Stimulated activated CD8-positive, alpha-beta memory T cell treated with anti-CD3 and anti-CD28 coated beads, Interleukin-12 subunit alpha, Interleukin-12 subunit beta, amount 100 ng/mL, for 24 hours (primary cell): ENCODE measurements around the gene BABAM2.
"Not testable (repeated sequence)": the region's sequence is repeated elsewhere in the genome, so short reads cannot be mapped to it uniquely, and the experiment has no call there.

Experiments
- DNase-seq: peaks from one replicate; pipeline ENCODE4 v3.0.0-alpha.2; 2020; ENCODE audit errors: extremely low read depth

Gene BABAM2

DNA sequence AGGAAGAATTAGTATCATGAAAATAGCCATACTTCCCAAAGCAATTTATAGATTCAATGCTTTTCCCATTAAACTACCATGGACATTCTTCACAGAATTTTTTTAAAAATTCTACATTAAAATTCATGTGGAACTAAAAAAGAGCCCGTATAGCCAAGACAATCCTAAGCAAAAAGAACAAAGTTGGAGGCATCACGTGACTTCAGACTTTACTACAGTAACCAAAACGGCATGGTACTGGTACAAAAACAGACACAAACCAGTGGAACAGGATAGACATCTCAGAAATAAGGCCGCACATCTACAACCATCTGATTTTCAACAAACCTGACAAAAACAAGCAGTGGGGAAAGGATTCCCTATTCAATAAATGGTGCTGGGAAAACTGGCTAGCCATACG is 440.2 kb downstream of the BABAM2 start:
- not testable (repeated sequence) for DNase-seq

DNA sequence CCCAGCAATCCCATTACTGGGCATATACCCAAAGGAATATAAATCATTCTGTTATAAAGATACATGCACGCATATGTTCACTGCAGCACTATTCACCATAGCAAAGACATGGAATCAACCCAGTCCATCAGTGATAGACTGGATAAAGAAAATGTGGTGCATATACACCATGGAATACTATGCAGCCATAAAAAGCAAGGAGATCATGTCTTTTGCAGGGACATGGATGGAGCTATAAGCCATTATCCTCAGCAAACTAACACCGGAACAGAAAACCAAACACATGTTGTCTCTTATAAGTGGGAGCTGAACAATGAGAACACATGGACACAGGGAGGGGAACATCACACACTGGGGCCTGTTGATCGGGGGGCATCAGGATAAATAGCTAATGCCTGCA is 441.3 kb downstream of the BABAM2 start:
- not testable (repeated sequence) for DNase-seq

DNA sequence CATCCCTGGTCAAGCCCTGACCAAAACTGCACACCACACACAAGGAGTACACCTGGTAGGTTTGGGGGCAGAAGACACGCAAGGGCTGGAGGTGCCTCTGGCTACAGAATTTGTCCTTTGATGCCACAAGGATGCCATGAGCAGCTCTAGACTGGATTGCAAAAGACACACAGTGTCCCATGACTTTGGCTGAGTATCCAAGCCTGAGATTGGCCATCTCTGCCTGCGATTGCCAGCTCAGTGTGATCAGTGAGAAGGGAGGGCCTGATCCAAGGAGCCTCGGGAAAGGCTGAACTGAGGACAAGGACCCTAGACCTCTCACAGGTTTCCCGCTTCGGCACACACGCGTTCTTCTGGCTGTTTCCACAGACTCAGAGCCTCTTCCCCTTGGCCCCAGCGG is 442.2 kb downstream of the BABAM2 start:
- no peak for DNase-seq

DNA sequence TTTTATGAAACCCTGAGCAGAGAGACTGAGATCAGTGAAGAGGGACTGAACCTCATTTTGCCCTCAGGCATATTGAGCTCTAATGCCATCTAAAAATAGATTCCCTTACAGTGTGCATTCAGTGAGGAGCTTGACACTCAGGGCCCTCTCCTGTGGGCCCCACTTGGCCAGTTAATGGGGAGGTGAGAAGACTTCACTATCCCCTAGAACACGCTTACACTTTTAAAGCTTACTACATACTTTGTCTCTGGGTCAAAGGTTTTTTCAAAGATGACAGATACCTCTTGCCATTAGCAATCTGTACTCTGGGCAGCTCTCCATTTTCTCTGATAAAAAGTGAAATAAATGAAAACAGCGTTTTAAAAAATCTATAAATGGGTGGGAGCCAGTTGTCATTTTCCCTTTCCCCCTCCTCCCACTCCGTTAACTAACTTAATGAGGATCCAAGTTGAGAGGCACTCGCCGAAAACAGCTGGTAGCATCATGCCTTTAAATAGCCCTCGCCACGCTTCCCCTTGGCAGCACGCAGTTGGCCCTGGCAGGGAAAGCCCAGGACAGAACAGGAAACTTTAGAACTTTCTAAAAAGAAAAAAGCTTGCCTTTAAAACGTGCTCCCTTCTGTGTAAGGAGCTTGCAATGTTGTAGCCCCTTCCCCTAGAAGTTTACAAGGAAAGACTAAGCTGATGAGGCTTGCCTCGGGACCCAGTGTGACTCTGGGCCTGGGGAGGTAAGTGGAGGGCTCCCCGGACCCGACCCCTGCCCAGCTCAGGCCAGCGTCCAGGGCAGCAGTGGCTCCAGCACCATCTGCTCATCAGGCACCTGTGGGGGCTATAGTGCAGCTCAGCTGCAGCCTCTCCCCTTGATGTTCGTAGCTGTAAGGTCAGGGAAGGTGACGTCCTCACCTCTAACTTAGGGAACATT is 443.3 kb downstream of the BABAM2 start:
- DNase-seq: no peak

DNA sequence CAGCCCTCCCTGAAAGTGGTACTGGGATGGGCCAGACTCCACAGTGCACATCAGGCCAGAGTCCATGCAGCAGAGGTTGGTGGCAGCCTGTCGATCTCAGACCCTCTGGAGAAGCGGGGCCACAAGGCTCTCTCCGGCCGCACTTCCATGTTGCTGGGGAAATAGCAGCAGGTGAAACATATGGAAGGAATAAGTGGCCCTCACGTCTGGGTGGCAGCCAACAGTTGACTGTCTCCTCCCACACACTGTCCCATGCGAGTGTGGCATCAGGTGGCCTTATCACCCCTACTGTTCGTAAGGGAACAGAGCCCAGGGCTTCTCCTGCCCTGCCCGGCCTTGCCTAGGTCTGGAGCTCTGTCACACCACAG is 444.0 kb downstream of the BABAM2 start:
- no peak for DNase-seq

DNA sequence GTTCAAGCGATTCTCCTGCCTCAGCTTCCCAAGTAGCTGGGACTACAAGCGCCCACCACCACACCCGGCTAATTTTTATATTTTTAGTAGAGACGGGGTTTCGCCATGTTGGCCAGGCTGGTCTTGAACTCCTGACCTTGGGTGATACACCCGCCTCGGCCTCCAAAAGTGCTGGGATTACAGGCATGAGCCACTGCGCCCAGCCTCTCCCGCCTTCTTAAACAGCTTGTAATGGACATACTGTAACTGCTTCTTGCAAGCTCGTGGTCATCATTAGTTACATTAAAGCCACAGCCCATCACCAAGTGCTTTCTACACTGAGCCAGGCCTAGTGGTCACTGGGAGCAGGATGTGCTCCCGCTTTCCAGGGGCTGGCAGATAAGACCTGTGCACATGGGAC is 444.7 kb downstream of the BABAM2 start:
- not testable (repeated sequence) for DNase-seq

DNA sequence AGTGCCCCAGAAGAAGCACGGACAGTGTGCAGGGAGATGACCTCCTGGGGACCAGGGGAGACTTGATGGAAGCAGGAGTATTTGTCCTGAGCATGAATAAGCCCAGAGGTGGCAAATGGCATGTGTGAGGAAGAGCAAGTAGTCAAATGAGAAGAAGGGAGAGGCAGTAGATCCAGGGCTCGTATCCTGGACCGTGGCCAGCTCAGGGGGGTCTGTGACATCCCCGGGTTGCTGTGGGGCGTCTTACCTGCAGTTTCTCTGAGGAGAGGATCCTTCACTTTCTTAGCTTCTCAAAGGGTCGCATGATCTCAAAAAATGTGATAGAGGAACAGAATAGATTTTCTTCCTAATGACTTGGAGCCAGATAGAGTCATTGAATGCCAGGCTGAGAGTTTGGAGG is 445.1 kb downstream of the BABAM2 start:
- no peak for DNase-seq

DNA sequence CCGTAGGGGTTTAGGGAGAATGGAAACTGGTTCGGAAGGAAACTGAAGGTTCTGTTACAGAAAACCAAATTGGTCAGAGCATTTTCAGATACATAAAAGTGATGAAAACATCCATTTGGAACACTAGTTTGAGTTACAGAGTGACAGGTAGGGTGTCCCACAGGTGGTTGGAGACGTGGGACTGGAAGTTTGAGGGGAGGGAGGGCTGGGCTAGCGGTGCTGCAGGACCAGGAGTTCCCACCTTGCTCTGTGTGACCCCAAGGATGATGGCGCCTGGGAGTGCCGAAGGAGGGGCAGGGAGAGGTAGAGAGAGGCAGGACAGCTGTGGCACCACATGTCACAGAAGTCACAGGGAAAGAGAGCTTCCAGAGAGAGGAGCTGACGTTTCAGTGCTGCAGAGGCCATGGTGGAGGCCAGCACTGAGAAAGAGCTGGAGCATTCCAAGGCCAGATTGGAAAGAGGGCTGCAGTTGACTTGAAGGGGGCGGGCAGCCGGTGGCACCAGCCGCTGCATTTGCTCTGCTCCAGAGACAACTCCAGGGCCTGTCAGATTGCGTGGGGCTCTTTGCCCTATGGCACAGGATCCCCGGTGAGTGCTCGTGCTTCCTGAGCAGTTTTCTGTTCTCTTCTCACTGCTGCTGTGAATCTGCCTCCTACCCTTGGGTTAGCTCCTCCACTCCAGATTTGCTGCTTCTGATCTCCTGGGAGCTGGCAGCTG is 445.9 kb downstream of the BABAM2 start:
- DNase-seq: no peak

DNA sequence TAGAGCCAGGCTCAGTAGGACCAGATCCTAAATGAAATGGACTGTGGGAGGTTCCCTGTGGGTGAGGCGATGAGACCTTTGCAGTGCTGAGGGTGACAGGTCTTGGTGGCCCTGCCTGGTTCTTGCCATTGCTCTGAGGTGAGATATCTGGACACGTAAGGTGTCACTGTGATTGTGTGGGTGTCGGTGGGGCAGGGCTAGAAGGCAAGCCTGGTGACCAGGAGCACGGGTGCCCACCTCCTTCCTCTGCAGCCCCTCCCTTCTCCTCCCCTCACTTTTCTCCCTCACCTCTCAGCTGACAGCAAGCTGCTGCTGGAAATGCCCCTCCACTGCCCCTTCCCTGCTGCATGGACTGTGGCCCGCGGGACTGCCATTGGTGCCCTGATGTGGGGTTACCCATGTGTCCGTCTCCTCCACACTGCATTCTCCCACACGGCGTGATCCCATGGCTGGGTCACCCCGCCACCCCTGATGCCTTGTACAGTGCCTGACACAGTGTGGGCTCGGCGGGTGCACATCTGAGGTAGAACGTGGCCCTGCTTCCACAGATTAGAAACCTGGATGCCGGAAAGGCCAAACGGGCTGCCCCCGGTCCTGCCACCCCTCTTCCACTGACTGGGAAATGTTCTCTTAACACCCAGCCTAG is 446.6 kb downstream of the BABAM2 start:
- DNase-seq: no peak

DNA sequence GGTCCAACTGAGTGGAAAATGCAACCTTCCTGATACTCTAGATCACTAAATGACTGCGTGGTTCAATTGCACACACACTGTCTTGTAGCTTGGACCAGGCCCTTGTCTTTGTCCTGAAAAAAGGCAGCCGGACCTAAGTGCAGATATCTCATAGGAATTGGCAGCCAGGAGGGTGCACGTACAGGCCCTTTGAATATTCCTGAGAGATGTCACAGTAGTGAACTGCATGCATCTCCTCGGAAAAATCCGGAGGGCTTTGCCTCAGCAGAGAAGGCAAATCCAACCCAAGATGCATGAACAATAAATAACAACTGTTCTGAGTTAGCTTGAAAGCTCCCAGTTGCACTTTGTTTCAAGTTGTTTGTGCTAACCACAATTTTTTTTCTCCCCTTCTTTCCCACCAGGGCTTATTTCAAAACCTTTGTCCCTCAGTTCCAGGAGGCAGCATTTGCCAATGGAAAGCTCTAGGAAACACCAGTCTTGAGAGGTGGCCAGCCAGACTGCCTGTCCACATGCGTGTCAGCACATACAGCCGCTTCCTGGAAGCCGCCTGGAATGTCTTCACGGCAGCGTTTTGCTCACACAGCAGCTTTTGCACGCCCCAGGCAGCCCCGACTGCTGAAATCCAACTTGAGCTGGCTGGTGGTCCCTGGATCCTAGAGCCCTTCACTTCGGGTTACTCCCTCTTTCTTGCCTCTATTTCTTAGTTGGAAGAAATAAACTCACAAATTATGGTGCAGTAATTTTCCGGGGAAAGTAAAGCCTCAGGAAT is 447.7 kb downstream of the BABAM2 start:
- DNase-seq: no peak

DNA sequence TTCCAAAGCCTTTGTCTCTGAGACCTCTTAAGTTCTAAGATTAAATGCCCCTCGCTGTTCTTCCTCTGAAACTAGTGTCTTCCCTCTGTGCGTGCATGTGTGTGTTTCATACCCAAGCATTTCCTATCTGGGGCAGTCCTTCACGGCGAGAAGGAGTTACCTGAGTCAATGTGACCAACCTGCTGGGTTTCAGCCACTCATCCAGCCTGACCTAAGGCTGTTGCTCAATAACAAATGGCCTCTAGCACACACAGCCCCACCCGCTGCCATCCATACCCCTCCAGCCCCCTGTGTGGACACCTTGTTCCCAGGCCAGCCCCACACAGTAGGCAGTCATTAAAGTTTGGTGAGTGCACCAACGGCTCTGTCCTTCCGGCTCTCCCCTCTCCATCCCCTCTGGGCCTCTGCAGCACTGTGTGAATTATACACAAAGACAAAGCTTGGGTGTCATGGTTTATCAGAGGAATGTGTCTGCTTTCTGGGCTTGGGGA is 448.3 kb downstream of the BABAM2 start:
- no peak for DNase-seq

DNA sequence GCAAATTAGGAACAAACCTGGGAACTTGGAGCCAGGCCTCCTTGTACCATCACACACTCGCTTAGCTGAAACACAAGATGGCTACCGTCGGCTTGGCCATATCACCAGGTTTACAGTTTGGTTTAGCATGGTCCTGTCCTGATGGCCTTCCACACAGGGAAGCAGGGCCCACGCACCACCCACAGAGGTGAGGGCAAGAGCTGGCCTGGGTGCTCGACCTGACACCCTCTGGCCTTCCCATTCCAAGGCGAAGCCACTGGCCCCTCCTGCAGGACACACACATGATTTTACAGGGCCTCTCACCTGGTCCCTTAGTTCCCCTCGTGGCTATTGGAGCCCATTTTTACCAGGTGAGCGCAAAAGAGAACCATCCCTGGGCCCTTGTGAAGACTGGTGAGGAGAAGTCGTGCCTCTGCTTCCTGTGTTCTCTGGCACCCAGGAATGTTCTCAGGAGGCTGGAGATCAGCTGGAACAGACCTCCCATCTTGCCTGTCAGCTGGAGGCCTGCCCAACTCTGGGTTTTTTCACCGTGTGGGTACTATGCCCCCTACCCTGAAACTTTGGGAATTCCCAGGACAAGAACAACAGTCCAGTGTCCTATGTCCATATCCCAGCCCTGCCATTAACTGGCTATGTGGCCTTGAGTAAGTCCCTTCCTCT is 449.1 kb downstream of the BABAM2 start:
- no peak for DNase-seq

DNA sequence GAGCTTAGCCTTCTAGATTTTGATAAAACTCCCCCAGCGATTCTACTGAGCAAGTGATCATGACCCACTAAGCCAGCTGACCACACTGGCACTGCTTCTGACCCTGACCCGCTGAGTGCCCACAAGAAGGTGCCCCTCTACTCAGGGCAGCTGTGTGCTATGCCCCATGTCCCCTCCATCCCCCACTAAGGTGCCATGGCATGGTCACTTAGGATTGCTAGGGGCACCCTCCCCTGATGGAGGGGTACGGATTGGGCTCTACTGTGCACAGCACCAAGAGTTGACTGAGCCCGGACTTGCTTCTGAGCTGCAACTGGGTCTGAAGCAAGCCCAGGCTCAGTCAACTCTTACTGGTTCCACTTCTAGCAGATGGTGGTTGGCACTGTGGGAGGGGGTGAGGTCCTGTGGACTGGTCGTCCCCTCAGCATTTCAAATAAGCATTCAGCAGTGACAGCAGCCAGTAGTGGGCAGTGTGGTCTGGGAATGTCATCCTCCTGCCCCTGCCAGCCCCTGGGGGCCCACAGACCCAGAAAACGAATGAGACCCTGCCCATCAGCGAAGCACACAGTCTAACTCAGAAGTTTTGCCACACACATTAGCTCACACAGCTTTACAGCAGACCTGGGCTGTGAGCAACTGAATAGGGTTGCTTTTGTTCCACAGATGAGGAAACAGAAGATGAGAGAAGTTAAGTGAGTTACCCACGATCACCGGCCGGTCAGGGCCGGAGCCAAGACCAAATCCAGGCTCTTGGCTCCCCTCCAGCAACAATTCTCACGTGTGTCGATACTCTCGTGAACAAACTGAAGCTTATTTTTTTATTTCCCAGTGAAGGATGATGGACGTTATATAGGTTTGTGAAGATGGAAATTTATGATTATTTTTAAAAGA is 450.0 kb downstream of the BABAM2 start:
- DNase-seq: no peak

DNA sequence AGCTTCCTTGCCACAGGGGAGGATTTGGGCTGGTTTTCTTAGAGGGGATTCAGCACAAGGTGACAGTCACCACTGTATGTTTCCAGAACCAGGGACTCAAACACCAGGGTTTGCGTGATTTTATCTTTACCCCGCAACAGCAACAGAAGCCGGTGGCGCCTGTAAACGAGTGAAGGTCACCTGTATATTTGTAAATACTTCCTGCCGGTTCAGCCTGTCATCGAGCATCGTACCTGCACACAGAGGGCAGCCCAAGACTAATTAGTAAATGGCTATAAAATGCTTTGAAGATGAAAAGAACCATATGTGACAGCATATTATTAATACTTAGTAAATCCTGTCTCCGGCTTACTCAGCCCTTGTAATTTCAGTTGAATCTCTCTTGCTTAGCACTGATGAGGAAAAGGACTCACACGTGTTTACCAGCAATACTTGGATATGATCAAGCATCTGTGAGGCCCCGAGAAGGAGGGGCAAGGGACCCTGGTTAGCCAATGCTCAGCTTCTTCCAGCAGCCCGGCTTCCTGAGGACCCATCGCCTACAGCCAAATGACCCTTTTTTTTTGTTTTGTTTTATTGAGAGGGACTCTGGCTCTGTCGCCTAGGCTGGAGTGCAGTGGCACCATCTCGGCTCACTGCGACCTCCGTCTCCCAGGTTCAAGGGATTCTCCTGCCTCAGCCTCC is 450.8 kb downstream of the BABAM2 start:
- no peak for DNase-seq

DNA sequence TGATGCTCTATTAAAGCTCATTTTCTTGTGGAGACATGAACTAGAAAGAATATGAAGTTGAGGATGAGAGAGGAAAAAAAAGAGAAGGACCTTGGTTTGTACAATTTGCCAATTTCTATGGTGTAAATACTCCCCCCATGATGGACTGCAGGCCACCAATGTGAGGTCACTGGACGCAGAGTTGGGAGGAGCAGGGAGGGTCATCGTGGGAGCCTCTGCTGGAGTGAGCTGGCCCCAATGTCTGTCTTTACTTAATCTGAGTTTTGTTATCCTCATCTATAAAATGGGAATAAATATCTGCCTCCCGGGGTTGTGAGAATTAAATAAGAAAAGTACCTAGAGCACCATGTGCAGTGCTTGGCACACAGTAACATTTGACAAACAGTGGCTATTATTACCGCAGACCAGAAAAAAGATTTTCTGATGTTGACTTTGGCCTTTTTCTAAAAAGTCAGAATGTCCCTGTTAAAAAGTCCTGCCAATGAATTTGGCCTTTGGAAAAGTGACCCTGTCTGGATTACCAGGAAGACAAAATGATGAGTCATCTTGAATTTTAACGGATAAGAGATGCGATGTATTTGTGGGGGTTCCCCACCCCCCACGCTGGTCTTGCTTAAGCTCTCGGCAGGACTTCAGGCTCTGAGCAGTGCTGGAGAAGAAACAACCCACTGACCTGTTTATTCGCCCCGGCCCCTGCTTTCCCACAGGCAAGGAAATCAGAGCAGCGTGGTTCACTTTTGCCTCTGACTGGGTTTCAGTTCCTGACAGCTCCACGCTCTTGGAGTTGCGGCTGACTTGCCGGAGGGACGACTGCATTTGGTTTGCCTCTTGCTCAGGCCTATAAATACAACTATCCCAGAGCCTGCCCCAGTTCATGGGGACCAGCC is 451.8 kb downstream of the BABAM2 start:
- no peak for DNase-seq

DNA sequence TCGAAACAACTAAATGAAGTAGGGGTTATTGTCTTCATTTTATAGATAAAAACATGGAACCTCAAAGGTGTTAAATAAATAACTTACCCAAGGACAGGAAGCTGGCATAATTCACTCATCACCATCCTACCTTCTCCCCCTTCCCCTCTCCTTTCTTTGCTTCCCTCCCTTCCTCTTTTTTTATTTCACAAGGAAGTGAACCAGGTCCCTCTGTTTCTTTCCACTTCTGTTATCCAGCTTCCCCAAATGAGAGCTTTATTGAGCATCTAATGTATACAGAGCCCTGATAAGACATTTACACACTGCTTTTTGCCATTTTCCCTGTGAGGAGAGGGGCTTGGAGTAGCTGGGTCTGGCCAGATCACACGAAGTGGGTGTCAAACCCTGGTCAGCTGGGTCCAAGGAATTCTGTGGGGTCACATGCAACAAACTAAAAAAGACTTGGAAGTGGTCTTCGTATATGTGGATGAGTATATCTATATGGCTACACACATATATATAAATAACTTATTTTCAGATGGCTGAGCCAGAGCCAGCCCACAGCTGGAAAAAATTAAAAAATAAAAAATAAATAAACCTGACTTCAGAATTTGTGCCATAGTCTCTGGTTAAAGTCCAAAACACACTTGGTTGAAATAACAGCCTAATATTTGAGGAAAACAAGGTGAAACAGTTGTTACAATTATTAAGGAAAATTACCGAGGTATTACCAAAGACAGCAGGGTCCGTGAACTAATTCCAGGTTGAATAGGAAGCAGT is 452.8 kb downstream of the BABAM2 start:
- no peak for DNase-seq

DNA sequence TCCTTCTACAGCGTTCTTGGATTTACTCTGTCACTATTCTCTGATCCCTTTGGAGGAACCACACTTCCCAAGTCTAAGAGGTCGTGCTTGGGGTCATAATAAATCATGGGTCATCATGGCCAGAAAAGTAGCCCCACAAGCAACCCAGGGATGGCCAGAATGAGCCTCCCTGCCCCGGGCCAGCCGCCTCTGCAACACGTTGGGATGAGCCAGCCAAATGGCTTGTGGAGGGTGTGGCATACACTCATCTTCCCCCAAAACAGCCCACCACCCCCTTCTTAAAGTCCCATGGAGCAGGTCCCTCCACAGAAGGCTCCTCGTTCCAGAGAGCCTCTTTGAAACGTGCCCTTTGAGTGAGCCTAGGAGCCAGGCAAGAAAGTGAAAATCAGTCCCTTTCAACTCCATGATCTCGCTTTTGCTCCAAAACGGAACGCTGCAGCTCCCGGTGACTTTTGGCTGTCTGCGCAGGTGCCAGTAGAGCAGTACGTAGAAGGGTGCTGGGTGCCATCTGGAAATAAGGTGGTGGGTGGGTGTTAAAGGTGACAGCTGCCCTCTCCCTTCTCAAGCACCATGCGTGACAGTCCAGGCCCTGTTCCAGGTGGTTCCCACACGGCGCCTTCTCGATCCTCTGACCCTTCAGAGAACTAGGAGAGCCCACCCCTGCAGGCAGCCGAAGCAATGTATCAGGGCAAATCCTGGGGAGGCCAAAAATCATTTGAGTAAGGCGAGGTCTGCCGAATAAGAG is 453.6 kb downstream of the BABAM2 start:
- DNase-seq: no peak
